Testis (tissue), 3 donors: Measurements from ENCODE around the gene NAGK. TPM values are rescaled to one million over a fixed set of nuclear protein-coding genes. Genes with fewer than 3 reads are reported as not detected.

ENCODE experiments used
- DNase-seq: peaks from one replicate; pipeline ENCODE4 v3.0.0-alpha.2; 2019
- H3K27ac ChIP-seq, 2 donors: fragments of 200-600 bp; sonication (generic); one replicate each; pipeline ENCODE4 v1.5.1; 2019
- H3K27me3 ChIP-seq: fragments of 200-600 bp; sonication (generic); one replicate; pipeline ENCODE4 v1.5.1; 2019
- H3K36me3 ChIP-seq: fragments of 200-600 bp; sonication (generic); one replicate; pipeline ENCODE4 v1.5.1; 2017; ENCODE audit warnings: low read depth; ENCODE audit errors: missing control alignments
- H3K4me1 ChIP-seq: fragments of 200-600 bp; sonication (generic); one replicate; pipeline ENCODE4 v1.5.1; 2019
- H3K4me3 ChIP-seq, 2 donors: fragments of 200-600 bp; sonication (generic); one replicate each; pipeline ENCODE4 v1.5.1; 2017 to 2019
- H3K9me3 ChIP-seq: fragments of 200-600 bp; sonication (generic); one replicate; pipeline ENCODE4 v1.5.1; 2017
- POLR2A ChIP-seq: fragments of 450-650 bp; IDR thresholded peaks from one replicate; pipeline ENCODE4 v1.6.1; 2017; ENCODE audit warnings: antibody characterized with exemption, mild to moderate bottlenecking, moderate library complexity
- WGBS, 2 donors: methylation state at CpG; one replicate each; pipeline ENCODE4 v1.1.5; 2018; 5-methylcytosine and 5-hydroxymethylcytosine counted together
- intact Hi-C: fragments of 100-400 bp; cut with DNase I; formaldehyde crosslinking; loops from one replicate; pipeline ENCODE4 v1.15.1; 2023; ENCODE audit warnings: low total_unique reads
- polyA plus RNA-seq: library from polyadenylated mRNA; stranded (reverse); fragments of 350-450 nt; fragmentation: Illumina TruSeq; extraction: RNeasy Lipid Tissue Mini Kit (QIAGEN cat#74804); gene quantifications from one replicate; pipeline ENCODE4 v1.2.3, GENCODE V29; 2014; ENCODE audit warnings: low read depth, low replicate concordance; ENCODE audit not compliant: insufficient read depth
- total RNA-seq, 2 donors: library from RNA; depleted of rRNA; stranded (reverse); fragments of >200 nt; gene quantifications; one replicate each; pipeline ENCODE4 v1.2.3, GENCODE V29; 2016
- TF ChIP-seq, protein P1 (sequence below), 3 experiments: fragments of 450-650 bp in 2 of 3; fragments of 200-600 bp in 1 of 3; sonication (generic) in 1 of 3; IDR thresholded peaks; one replicate each; pipeline ENCODE4 v1.5.1; 2016 to 2019; ENCODE audit warnings: antibody characterized with exemption in 3 of 3, mild to moderate bottlenecking in 2 of 3, moderate library complexity in 1 of 3

The NAGK gene
- total and polyA plus RNA-seq, 3 donors from 2014 or later, result 77.5 to 153 (median 87.5) TPM

DNA sequence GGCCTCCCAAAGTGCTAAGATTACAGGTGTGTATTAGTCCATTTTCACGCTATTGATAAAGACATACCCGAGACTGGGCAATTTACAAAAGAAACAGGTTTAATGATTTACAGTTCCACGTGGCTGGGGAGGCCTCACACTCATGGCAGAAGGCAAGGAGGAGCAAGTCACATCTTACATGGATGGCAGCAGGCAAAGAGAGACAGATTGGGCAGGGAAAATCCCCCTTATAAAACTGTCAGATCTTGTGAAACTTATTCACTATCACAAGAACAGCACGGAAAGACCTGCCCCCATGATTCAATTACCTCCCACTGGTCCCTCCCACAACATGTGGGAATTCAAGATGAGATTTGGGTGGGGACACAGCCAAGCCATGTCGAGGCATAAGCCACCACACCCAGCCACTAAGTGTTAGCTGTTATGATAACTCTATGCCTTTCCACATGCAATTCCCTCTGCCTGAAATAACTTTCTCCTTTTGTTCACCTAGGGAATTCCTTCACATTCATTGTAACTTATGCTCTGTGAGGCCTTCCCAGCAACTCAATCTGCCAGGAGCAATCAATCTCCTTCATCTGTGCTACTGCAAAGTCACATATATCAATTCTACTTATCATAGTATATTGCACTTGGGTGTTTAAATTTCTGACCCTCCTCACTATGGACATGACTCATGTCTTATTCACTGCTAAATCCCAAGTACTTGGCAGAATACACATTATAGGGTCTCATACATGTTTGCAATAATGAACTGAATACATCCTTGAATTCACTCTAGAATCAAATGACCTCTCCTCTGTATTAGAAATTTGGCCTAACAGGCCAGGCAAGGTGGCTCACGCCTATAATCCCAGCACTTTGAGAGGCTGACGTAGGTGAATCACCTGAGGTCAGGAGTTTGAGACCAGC, 54.2 kb downstream of the NAGK start:
- Histone ChIP-seq H3K27me3 (no peaks in the 10 kb centered on the region), H3K9me3 (no peaks in the 10 kb centered on the region), H3K4me1 (no peaks in the 10 kb centered on the region), H3K36me3 (no peaks in the 10 kb centered on the region), H3K4me3 (no peak overlapping the region), H3K27ac (no peak overlapping the region)
- WGBS, 2 donors, result 94 to 95% methylated on average over 7 of the region's 7 CpGs
- no peak for DNase-seq
- no peak for TF ChIP-seq POLR2A
- TF ChIP-seq, protein P1, sequence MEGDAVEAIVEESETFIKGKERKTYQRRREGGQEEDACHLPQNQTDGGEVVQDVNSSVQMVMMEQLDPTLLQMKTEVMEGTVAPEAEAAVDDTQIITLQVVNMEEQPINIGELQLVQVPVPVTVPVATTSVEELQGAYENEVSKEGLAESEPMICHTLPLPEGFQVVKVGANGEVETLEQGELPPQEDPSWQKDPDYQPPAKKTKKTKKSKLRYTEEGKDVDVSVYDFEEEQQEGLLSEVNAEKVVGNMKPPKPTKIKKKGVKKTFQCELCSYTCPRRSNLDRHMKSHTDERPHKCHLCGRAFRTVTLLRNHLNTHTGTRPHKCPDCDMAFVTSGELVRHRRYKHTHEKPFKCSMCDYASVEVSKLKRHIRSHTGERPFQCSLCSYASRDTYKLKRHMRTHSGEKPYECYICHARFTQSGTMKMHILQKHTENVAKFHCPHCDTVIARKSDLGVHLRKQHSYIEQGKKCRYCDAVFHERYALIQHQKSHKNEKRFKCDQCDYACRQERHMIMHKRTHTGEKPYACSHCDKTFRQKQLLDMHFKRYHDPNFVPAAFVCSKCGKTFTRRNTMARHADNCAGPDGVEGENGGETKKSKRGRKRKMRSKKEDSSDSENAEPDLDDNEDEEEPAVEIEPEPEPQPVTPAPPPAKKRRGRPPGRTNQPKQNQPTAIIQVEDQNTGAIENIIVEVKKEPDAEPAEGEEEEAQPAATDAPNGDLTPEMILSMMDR (IDR thresholded peaks at IDR 0.05), result no peak
- intact Hi-C loops, result no loop called here

DNA sequence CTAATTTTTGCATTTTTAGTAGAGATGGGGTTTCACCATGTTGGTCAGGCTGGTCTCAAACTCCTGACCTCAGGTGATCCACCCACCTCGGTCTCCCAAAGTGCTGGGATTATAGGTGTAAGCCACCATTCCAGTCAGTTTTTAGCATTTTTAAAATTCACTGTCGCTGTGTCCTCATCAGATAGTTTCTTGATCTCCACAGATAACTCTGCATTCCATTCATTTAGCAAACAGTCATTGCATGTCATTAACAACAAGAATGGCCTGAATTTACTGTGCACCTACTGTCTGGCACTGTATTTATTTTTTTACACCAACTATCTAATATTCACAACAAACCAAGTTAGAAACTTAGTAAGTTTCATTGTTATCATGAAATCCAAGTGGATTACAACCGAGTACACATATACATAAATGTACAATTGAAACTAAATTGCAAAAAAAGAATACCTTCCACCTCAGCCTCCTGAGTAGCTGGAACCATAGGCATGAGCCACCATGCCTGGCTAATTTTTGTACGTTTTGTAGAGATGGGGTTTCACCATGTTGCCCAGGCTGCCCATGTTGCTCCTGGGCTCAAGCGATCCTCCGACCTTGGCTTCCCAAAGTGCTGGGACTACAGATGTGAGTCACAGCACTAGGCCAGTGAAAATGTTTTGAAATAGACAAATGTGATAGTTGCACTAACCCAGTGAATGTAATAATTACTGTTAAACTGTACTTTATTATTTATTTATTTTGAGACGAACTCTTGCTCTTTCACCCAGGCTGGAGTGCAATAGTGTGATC, 57.3 kb downstream of the NAGK start:
- Histone ChIP-seq H3K27ac (no peak overlapping the region), H3K4me1 (peaks cover 8% of the 10 kb centered on the region), H3K36me3 (no peaks in the 10 kb centered on the region), H3K27me3 (no peaks in the 10 kb centered on the region), H3K9me3 (no peaks in the 10 kb centered on the region), H3K4me3 (no peak overlapping the region)
- TF ChIP-seq POLR2A, result no peak
- TF ChIP-seq, protein P1 (IDR thresholded peaks at IDR 0.05), result no peak
- 88 to 90% methylated on average over 7 of the region's 7 CpGs for WGBS, 2 donors
- intact Hi-C loops, result no loop called here
- no peak for DNase-seq

- H3K4me3 ChIP-seq, result no peak overlapping the region
- DNase-seq, result no peak
- intact Hi-C loops, result no loop called here
- no peaks in the 10 kb centered on the region for H3K27me3 ChIP-seq
- H3K36me3 ChIP-seq, result no peaks in the 10 kb centered on the region
- H3K4me1 ChIP-seq, result peaks cover 18% of the 10 kb centered on the region
- TF ChIP-seq POLR2A, result no peak
- TF ChIP-seq, protein P1 (IDR thresholded peaks at IDR 0.05), result no peak
- 58 to 68% methylated on average over 3 of the region's 3 CpGs for WGBS, 2 donors
- no peaks in the 10 kb centered on the region for H3K9me3 ChIP-seq
- H3K27ac ChIP-seq, result no peak overlapping the region
Measured at GRCh38 chr2:71126957-71127356, 58.5 kb downstream of the NAGK start.

Other genes with a start within 250 kb of the NAGK start
- gene CLEC4F, start 248.0 kb upstream of the NAGK start, total RNA-seq, result under 1 TPM; 0.31 to 0.79 TPM
- 2.6 TPM for gene CLEC4F, start 248.0 kb upstream of the NAGK start, polyA plus RNA-seq
- under 1 TPM; 0.19 to 0.79 TPM for gene CD207, start 232.8 kb upstream of the NAGK start, total RNA-seq
- 1.5 TPM for gene CD207, start 232.8 kb upstream of the NAGK start, polyA plus RNA-seq
- gene VAX2, start 168.1 kb upstream of the NAGK start, total RNA-seq, result 1 to 10 TPM in 1 of 2 donors, under 1 TPM in 1; 0.94 to 1.2 TPM
- 0.58 TPM for gene VAX2, start 168.1 kb upstream of the NAGK start, polyA plus RNA-seq
- 1 to 10 TPM; 1.7 to 2.9 TPM for gene ATP6V1B1, start 132.7 kb upstream of the NAGK start, total RNA-seq
- gene ATP6V1B1, start 132.7 kb upstream of the NAGK start, polyA plus RNA-seq, result not detected
- gene ANKRD53, start 90.0 kb upstream of the NAGK start, total RNA-seq, result 10 to 100 TPM; 10.6 to 36.3 TPM
- gene ANKRD53, start 90.0 kb upstream of the NAGK start, polyA plus RNA-seq, result 52.2 TPM
- 10 to 100 TPM; 39.0 to 40.7 TPM for gene TEX261, start 73.8 kb upstream of the NAGK start, total RNA-seq
- 133 TPM for gene TEX261, start 73.8 kb upstream of the NAGK start, polyA plus RNA-seq
- gene MCEE, start 61.6 kb downstream of the NAGK start, total RNA-seq, result 10 to 100 TPM; 10.7 to 14.6 TPM
- 7.7 TPM for gene MCEE, start 61.6 kb downstream of the NAGK start, polyA plus RNA-seq
- gene MPHOSPH10, start 62.0 kb downstream of the NAGK start, total RNA-seq, result 10 to 100 TPM; 19.9 to 25.6 TPM
- 6.4 TPM for gene MPHOSPH10, start 62.0 kb downstream of the NAGK start, polyA plus RNA-seq
- gene PAIP2B, start 158.5 kb downstream of the NAGK start, total RNA-seq, result 1 to 10 TPM; 3.3 to 3.9 TPM
- gene PAIP2B, start 158.5 kb downstream of the NAGK start, polyA plus RNA-seq, result 4.5 TPM